Loucy (cell line): ENCODE measurements around the gene TAAR6.

Source experiments
- H2AFZ ChIP-seq: fragments of 200-600 bp; sonication (generic); 2 replicates; pipeline ENCODE4 v1.6.0; 2016; ENCODE audit warnings: antibody characterized with exemption, mild to moderate bottlenecking, low read length, moderate library complexity
- H3F3A ChIP-seq: fragments of 200-600 bp; 2 replicates; pipeline ENCODE4 v1.6.0; 2016; ENCODE audit warnings: antibody characterized with exemption, low read depth, mild to moderate bottlenecking
- H3K27me3 ChIP-seq: fragments of 200-600 bp; sonication (generic); 2 replicates; pipeline ENCODE4 v1.6.1; 2014; ENCODE audit warnings: low read length, mild to moderate bottlenecking; ENCODE audit not compliant: insufficient read depth, poor library complexity, severe bottlenecking
- H3K36me3 ChIP-seq: fragments of 200-600 bp; sonication (generic); 2 replicates; pipeline ENCODE4 v1.6.1; 2016; ENCODE audit warnings: low read length; ENCODE audit not compliant: insufficient read depth
- H3K4me1 ChIP-seq: fragments of 200-600 bp; sonication (generic); 2 replicates; pipeline ENCODE4 v1.5.1; 2014; ENCODE audit warnings: low read length, mild to moderate bottlenecking; ENCODE audit not compliant: insufficient read depth, poor library complexity, severe bottlenecking
- H3K4me2 ChIP-seq: fragments of 200-600 bp; sonication (generic); 2 replicates; pipeline ENCODE4 v1.6.0; 2014; ENCODE audit warnings: antibody characterized with exemption, low read length, low read depth, mild to moderate bottlenecking; ENCODE audit not compliant: poor library complexity, severe bottlenecking
- H3K4me3 ChIP-seq: fragments of 200-600 bp; sonication (generic); 2 replicates; pipeline ENCODE4 v1.5.1; 2014; ENCODE audit warnings: low read length, mild to moderate bottlenecking, mixed read lengths; ENCODE audit not compliant: poor library complexity, severe bottlenecking
- H3K79me2 ChIP-seq: fragments of 200-600 bp; sonication (generic); 2 replicates; pipeline ENCODE4 v1.6.1; 2014; ENCODE audit warnings: low read length; ENCODE audit not compliant: insufficient read depth
- H3K9ac ChIP-seq: fragments of 200-600 bp; sonication (generic); 2 replicates; pipeline ENCODE4 v1.6.0; 2014; ENCODE audit warnings: mild to moderate bottlenecking, low read depth, low read length, moderate library complexity; ENCODE audit not compliant: poor library complexity, severe bottlenecking
- H3K9me2 ChIP-seq: fragments of 200-600 bp; sonication (generic); replicated peaks from 2 replicates; pipeline ENCODE4 v1.6.1; 2016; ENCODE audit warnings: low read depth, low read length, mixed read lengths
- H3K9me3 ChIP-seq: fragments of 200-600 bp; sonication (generic); 2 replicates; pipeline ENCODE4 v1.6.1; 2014; ENCODE audit warnings: mild to moderate bottlenecking, antibody characterized with exemption, low read length, low read depth; ENCODE audit not compliant: insufficient read depth
- H4K20me1 ChIP-seq: fragments of 200-600 bp; sonication (generic); 2 replicates; pipeline ENCODE4 v1.6.0; 2014; ENCODE audit warnings: antibody characterized with exemption, low read length, mild to moderate bottlenecking; ENCODE audit not compliant: insufficient read depth, poor library complexity, severe bottlenecking
- CTCF ChIP-seq: fragments of 200-600 bp; sonication (generic); conservative IDR thresholded peaks from 2 replicates; pipeline ENCODE4 v1.5.1; 2014; ENCODE audit warnings: mild to moderate bottlenecking, antibody characterized with exemption, low read length
- EZH2phosphoT487 ChIP-seq: fragments of 200-600 bp; IDR thresholded peaks from 2 replicates; pipeline ENCODE4 v1.6.1; 2018; ENCODE audit warnings: antibody characterized with exemption, mild to moderate bottlenecking, moderate library complexity, borderline replicate concordance

Gene TAAR6

GRCh38 chr6:132525866-132526265, 44.3 kb upstream of the TAAR6 start:
- H3K36me3 ChIP-seq = no peaks in the 10 kb centered on the region
- H3K4me3 ChIP-seq = no peak overlapping the region
- no peaks in the 10 kb centered on the region for H3F3A ChIP-seq
- no peaks in the 10 kb centered on the region for H3K4me1 ChIP-seq
- H4K20me1 ChIP-seq = no peaks in the 10 kb centered on the region
- H3K4me2 ChIP-seq = no peak overlapping the region
- no peak for TF ChIP-seq EZH2phosphoT487
- TF ChIP-seq CTCF = no peak
- no peaks in the 10 kb centered on the region for H3K27me3 ChIP-seq
- no peaks in the 10 kb centered on the region for H3K79me2 ChIP-seq
- no peak overlapping the region for H2AFZ ChIP-seq
- H3K9me3 ChIP-seq = no peaks in the 10 kb centered on the region
- no peaks in the 10 kb centered on the region for H3K9me2 ChIP-seq
- H3K9ac ChIP-seq = no peak overlapping the region

GRCh38 chr6:132526461-132526860, 43.7 kb upstream of the TAAR6 start:
- Histone ChIP-seq H3K9me2 (no peaks in the 10 kb centered on the region), H2AFZ (no peak overlapping the region), H3F3A (no peaks in the 10 kb centered on the region), H3K9me3 (no peaks in the 10 kb centered on the region), H3K9ac (no peak overlapping the region), H3K27me3 (no peaks in the 10 kb centered on the region), H4K20me1 (no peaks in the 10 kb centered on the region), H3K79me2 (no peaks in the 10 kb centered on the region), H3K36me3 (no peaks in the 10 kb centered on the region), H3K4me3 (no peak overlapping the region), H3K4me2 (no peak overlapping the region), H3K4me1 (no peaks in the 10 kb centered on the region)
- no peak for TF ChIP-seq EZH2phosphoT487
- TF ChIP-seq CTCF = no peak

- Histone ChIP-seq H3K4me2 (no peak overlapping the region), H3K27me3 (no peaks in the 10 kb centered on the region), H3K79me2 (no peaks in the 10 kb centered on the region), H3F3A (no peaks in the 10 kb centered on the region), H3K36me3 (no peaks in the 10 kb centered on the region), H3K9me3 (no peaks in the 10 kb centered on the region), H3K9ac (no peak overlapping the region), H3K4me1 (no peaks in the 10 kb centered on the region), H4K20me1 (no peaks in the 10 kb centered on the region), H3K9me2 (no peaks in the 10 kb centered on the region), H2AFZ (no peak overlapping the region), H3K4me3 (no peak overlapping the region)
- TF ChIP-seq EZH2phosphoT487 = no peak
- no peak for TF ChIP-seq CTCF
These were observed 42.3 kb upstream of the TAAR6 start for GRCh38 chr6:132527791-132528190.
